GM12891 (cell line): ENCODE results near the gene TANC1.

Experiments
- PAX5 ChIP-seq: IDR thresholded peaks from 2 replicates; pipeline ENCODE4 v1.6.1; 2011; ENCODE audit warnings: low read length, moderate library complexity, mild to moderate bottlenecking; ENCODE audit not compliant: insufficient read depth, severe bottlenecking
- POLR2A ChIP-seq: IDR thresholded peaks from 2 replicates; pipeline ENCODE4 v1.6.1; 2011; ENCODE audit warnings: low read depth, low read length, control low read depth
- POLR2AphosphoS5 ChIP-seq: IDR thresholded peaks from 2 replicates; pipeline ENCODE4 v1.6.1; 2011; ENCODE audit warnings: low read depth, low read length, control low read depth
- TAF1 ChIP-seq: IDR thresholded peaks from 2 replicates; pipeline ENCODE4 v1.6.1; 2011; ENCODE audit warnings: low read depth, low read length, control low read depth

GRCh38 chr2:159094173-159094737 lies 125.8 kb downstream of the TANC1 start:
- TF ChIP-seq POLR2A (no peak), POLR2AphosphoS5 (no peak), TAF1 (no peak), PAX5 (no peak)
